ENCODE data around the gene TPI1. TPM values are rescaled to one million over a fixed set of nuclear protein-coding genes. Genes with fewer than 3 reads are reported as not detected.

Gene TPI1
- total RNA-seq, 1 experiment from 2014 or later, result 1,141 TPM

- H3K4me3 Mint-ChIP-seq (ENCODE audit: unreplicated experiment), result peak within 1 kb of the TSS; percentile 94
- no peaks in the 10 kb centered on the region for H3K9me3 Mint-ChIP-seq (ENCODE audit: unreplicated experiment)
- no TSS peak for BruUV-seq (replicated peaks)
- peak within 1 kb of the TSS; percentile 95 for H3K27ac Mint-ChIP-seq (ENCODE audit: unreplicated experiment)
- Histone ChIP-seq H3K36me3 (ENCODE audit: control insufficient read depth, insufficient read depth, low read length) (no peaks in the 10 kb centered on the region; the same call in 1 of the 2 replicates), H3K4me3 (ENCODE audit: low read depth, low read length) (peak within 1 kb of the TSS; percentile 97), H3K4me1 (peaks cover 18% of the 10 kb centered on the region), H3K9me3 (no peaks in the 10 kb centered on the region), H3K27me3 (replicated peaks; ENCODE audit: control insufficient read depth, insufficient read depth, low read length) (no peaks in the 10 kb centered on the region; the same call in 1 of the 2 replicates)
- peaks cover 14% of the 10 kb centered on the region for H3K4me1 Mint-ChIP-seq (ENCODE audit: low read depth, unreplicated experiment)
- TF ChIP-seq CTCF (IDR thresholded peaks at IDR 0.05; ENCODE audit: insufficient read depth in 1 of 2, low read depth in 1 of 2, low read length in 1 of 2, severe bottlenecking in 1 of 2, unreplicated experiment in 1 of 2), result no peak
- peak in 1 of 2 experiments; percentile 63 for DNase-seq
- peaks cover 11% of the 10 kb centered on the region for H3K36me3 Mint-ChIP-seq (ENCODE audit: insufficient read depth, unreplicated experiment)
- POLR2A ChIA-PET, result interaction anchor here (0.6 to 1.9 kb wide), 3 partner anchors 12 to 64 kb away, joined by 3 to 9 read pairs (median 3); partner anchors contain the start of genes CDCA3 and USP5
- intact Hi-C loops (cut with micrococcal nuclease; ENCODE audit: unreplicated experiment), result loop anchor here (5.0 kb wide), 2 partner anchors 211 to 256 kb away; no protein-coding TSS in a partner anchor
- H3K27me3 Mint-ChIP-seq (ENCODE audit: insufficient read depth, unreplicated experiment), result peaks cover 18% of the 10 kb centered on the region
- CTCF ChIA-PET, result interaction anchor here (0.5 to 2.4 kb wide), 7 partner anchors 11 to 382 kb away, joined by 3 to 8 read pairs (median 4); partner anchors contain the start of genes CDCA3, MLF2 and USP5
Measured at GRCh38 chr12:6827982-6828780, 39.1 kb upstream of the TPI1 start, which contains the start of gene P3H3. P3H3 (plus strand) TSS chr12:6828407; CDS start chr12:6828441, 34 bp downstream.

GRCh38 chr12:6828781-6829535, 38.4 kb upstream of the TPI1 start:
- Mint-ChIP-seq H3K36me3 (ENCODE audit: insufficient read depth, unreplicated experiment) (peaks cover 14% of the 10 kb centered on the region), H3K9me3 (ENCODE audit: unreplicated experiment) (no peaks in the 10 kb centered on the region), H3K4me1 (ENCODE audit: low read depth, unreplicated experiment) (peaks cover 14% of the 10 kb centered on the region), H3K4me3 (ENCODE audit: unreplicated experiment) (peak overlapping the region; percentile 94), H3K27ac (ENCODE audit: unreplicated experiment) (peak overlapping the region; percentile 95), H3K27me3 (ENCODE audit: insufficient read depth, unreplicated experiment) (peaks cover 18% of the 10 kb centered on the region)
- ChIA-PET POLR2A (interaction anchor here (1.9 kb wide), 1 partner anchor 22 kb away, joined by 9 read pairs; the partner anchor contains the start of genes CDCA3 and USP5), CTCF (interaction anchor here (0.7 to 2.4 kb wide), 6 partner anchors 10 to 382 kb away, joined by 3 to 8 read pairs (median 4); partner anchors contain the start of genes CDCA3, MLF2, PTMS and USP5)
- intact Hi-C loops (cut with micrococcal nuclease; ENCODE audit: unreplicated experiment), result loop anchor here (5.0 kb wide), 2 partner anchors 212 to 257 kb away; no protein-coding TSS in a partner anchor
- H3K36me3 ChIP-seq (ENCODE audit: control insufficient read depth, insufficient read depth, low read length), result no peaks in the 10 kb centered on the region; the same call in 1 of the 2 replicates
- H3K4me1 ChIP-seq, result peaks cover 15% of the 10 kb centered on the region
- TF ChIP-seq CTCF (IDR thresholded peaks at IDR 0.05; ENCODE audit: insufficient read depth in 1 of 2, low read depth in 1 of 2, low read length in 1 of 2, severe bottlenecking in 1 of 2, unreplicated experiment in 1 of 2), result peak in 1 of 2 experiments; percentile 9
- TSS peak; percentile 73 for BruUV-seq (replicated peaks)
- no peaks in the 10 kb centered on the region; the same call in 1 of the 2 replicates for H3K27me3 ChIP-seq (replicated peaks; ENCODE audit: control insufficient read depth, insufficient read depth, low read length)
- no peaks in the 10 kb centered on the region for H3K9me3 ChIP-seq
- peak in 1 of 2 experiments; percentile 75 for DNase-seq
- H3K4me3 ChIP-seq (ENCODE audit: low read depth, low read length), result peak overlapping the region; percentile 97
